Common myeloid progenitor, CD34-positive (primary cell): Measurements from ENCODE around the gene CETN3. TPM values are rescaled to one million over a fixed set of nuclear protein-coding genes. Genes with fewer than 3 reads are reported as not detected.

Source experiments
- CTCF ChIA-PET: fragments of 350-600 bp; sonication (Branson Sonifier 250); formaldehyde crosslinking; loops from one replicate; lab custom pipeline; 2021; ENCODE audit warnings: antibody characterized with exemption; lab: Charles Lee
- POLR2A ChIA-PET: fragments of 350-600 bp; sonication (Branson Sonifier 250); formaldehyde crosslinking; loops from one replicate; lab custom pipeline; 2021; ENCODE audit warnings: antibody characterized with exemption; lab: Charles Lee
- DNase-seq, 3 donors: peaks; one replicate each; pipeline versions ENCODE4 v3.0.0 to v3.0.0-alpha.2; 2013
- H3K27ac ChIP-seq, 2 experiments: 1 replicate in 1 of 2; 2 replicates in 1 of 2; pipeline ENCODE4 v1.7.0; 2013; ENCODE audit warnings: inconsistent platforms in 2 of 2, low read length in 2 of 2, mild to moderate bottlenecking in 2 of 2, low read depth in 1 of 2, moderate library complexity in 1 of 2; ENCODE audit not compliant: severe bottlenecking in 2 of 2, insufficient read depth in 1 of 2, poor library complexity in 1 of 2
- H3K27me3 ChIP-seq, 5 experiments: replicated peaks in 2 of 5; 1 replicate in 3 of 5; 2 replicates in 2 of 5; pipeline versions ENCODE4 v1.6.1 to v1.7.0; 2013; ENCODE audit warnings: low read length in 4 of 5, mild to moderate bottlenecking in 2 of 5, moderate library complexity in 2 of 5, inconsistent platforms in 1 of 5; ENCODE audit not compliant: insufficient read depth in 5 of 5, control insufficient read depth in 4 of 5
- H3K36me3 ChIP-seq, 4 experiments: 1 replicate in 2 of 4; 2 replicates in 2 of 4; pipeline versions ENCODE4 v1.6.1 to v1.7.0; 2013; ENCODE audit warnings: low read length in 3 of 4, control low read depth in 1 of 4, mild to moderate bottlenecking in 1 of 4; ENCODE audit not compliant: control insufficient read depth in 4 of 4, insufficient read depth in 4 of 4
- H3K4me1 ChIP-seq, 4 experiments: 1 replicate in 3 of 4; 2 replicates in 1 of 4; pipeline versions ENCODE4 v1.6.1 to v1.7.1; 2013; ENCODE audit warnings: low read length in 3 of 4, mild to moderate bottlenecking in 3 of 4, control low read depth in 1 of 4, inconsistent platforms in 1 of 4, moderate library complexity in 1 of 4; ENCODE audit not compliant: control insufficient read depth in 4 of 4, insufficient read depth in 4 of 4; ENCODE audit errors: control extremely low read depth in 1 of 4
- H3K4me3 ChIP-seq, 7 experiments: 1 replicate in 4 of 7; 2 replicates in 3 of 7; pipeline versions ENCODE4 v1.5.1 to v1.7.0; 2013; ENCODE audit warnings: mild to moderate bottlenecking in 7 of 7, low read length in 6 of 7, moderate library complexity in 6 of 7, inconsistent platforms in 2 of 7, low read depth in 2 of 7, control low read depth in 1 of 7; ENCODE audit not compliant: insufficient read depth in 4 of 7, control insufficient read depth in 1 of 7; ENCODE audit errors: extremely low read depth in 1 of 7
- H3K9me3 ChIP-seq, 5 experiments: 1 replicate in 4 of 5; 2 replicates in 1 of 5; pipeline versions ENCODE4 v1.6.1 to v1.7.1; 2013; ENCODE audit warnings: low read length in 4 of 5, mild to moderate bottlenecking in 2 of 5, inconsistent platforms in 1 of 5, low read depth in 1 of 5, moderate library complexity in 1 of 5; ENCODE audit not compliant: control insufficient read depth in 4 of 5, insufficient read depth in 2 of 5; ENCODE audit errors: control extremely low read depth in 1 of 5
- WGBS: methylation state at CpG from one replicate; pipeline ENCODE4 v1.1.5; 2013; ENCODE audit not compliant: insufficient coverage; 5-methylcytosine and 5-hydroxymethylcytosine counted together
- polyA plus RNA-seq: library from polyadenylated mRNA; unstranded; fragments of 120-200 nt; gene quantifications from one replicate; pipeline ENCODE4 v1.2.1, GENCODE V29; 2013

CETN3 gene
- polyA plus RNA-seq = 28.0 TPM

DNA sequence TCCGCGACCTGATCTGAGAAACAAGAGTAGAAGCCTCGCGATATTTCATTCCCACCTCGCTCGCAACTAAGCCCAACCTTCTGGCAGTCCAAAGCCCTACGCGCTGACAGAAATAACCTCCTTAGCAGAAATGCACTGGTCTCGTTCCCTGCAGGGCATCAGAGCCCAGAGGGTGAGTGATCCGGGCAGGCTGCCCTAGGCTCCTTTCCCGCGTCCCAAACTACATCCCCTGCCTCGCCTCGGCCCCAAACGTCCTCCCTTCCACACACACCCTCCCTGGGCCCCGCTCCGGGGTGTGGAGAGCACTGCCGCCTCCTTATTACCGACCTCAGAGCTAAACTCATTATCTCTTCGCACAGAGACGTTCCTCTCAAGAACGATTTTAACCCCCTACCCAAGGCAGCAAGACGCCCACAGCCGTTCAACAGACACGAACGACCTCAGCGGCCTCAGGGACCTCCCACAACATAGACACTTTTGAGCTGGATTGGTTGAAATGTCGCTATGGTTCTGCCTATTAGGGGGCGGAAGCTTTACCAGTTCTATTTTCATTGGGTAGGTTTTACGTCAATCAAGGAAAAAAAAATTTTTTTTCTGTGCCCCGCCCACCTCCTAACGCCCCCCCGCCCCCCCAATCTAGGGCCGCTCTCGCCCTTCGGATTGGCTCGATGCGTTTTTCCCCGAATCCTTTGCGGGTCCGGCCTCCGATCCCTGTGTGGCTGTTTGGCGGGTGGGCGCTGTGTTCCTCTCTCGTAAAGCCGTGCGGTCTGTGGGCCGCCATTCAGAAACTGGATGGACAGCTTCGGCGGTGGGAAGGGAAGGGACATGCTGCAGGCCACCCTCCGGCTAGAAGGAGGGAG, at the start of gene CETN3:
TSS of gene CETN3 (minus strand) at position 439 of the 860 bp plus-strand sequence. CDS start at position 344, 95 bp downstream.
- WGBS = under 1% methylated on average over 26 of the region's 51 CpGs
- peak within 1 kb of the TSS; percentile 78 to 99 (median 98) for H3K4me3 ChIP-seq
- H3K27ac ChIP-seq = peak within 1 kb of the TSS; percentile 96 to 98
- H3K36me3 ChIP-seq = peaks cover 0 to 10% (median 4%) of the 10 kb centered on the region in 4 experiments
- peak; percentile 95 to 98 (median 97) for DNase-seq
- H3K27me3 ChIP-seq = no peaks in the 10 kb centered on the region
- H3K4me1 ChIP-seq = peaks cover 0 to 15% (median 11%) of the 10 kb centered on the region in 4 experiments
- ChIA-PET CTCF (interaction anchor here (0.7 to 1.3 kb wide), 5 partner anchors 12 to 1681 kb away, joined by 3 to 4 read pairs (median 3); no protein-coding TSS in a partner anchor), POLR2A (interaction anchor here (0.5 to 1.3 kb wide), 4 partner anchors 12 to 1743 kb away, joined by 3 to 6 read pairs (median 4); no protein-coding TSS in a partner anchor)
- no peaks in the 10 kb centered on the region for H3K9me3 ChIP-seq

DNA sequence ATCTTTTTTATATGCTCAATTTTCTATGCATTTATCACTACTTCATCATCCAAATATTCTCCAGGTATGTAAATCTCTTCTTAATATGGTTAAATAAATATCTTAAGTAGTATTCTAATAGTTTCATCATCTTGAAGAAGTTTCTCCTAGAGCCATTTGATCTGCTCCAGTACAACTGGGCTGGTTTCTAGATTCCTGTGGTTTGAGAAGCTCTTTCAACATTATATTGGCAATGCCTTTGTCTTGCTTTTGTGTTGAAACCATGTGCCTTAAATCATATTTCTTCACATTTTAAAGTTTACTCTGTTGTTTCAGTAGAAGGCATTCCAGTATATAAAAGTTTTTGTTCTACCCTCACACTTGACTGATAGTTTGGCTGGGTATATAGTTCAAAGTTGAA, 37.4 kb upstream of the CETN3 start:
- no peaks in the 10 kb centered on the region for H3K36me3 ChIP-seq
- H3K27me3 ChIP-seq = no peaks in the 10 kb centered on the region
- ChIA-PET POLR2A (no interaction called here), CTCF (interaction anchor here (0.6 kb wide), 1 partner anchor 341 kb away, joined by 3 read pairs; no protein-coding TSS in a partner anchor)
- H3K4me1 ChIP-seq = no peaks in the 10 kb centered on the region
- no peak overlapping the region for H3K27ac ChIP-seq
- H3K4me3 ChIP-seq = no peak overlapping the region
- H3K9me3 ChIP-seq = peaks cover 0 to 7% (median 2%) of the 10 kb centered on the region in 5 experiments
- DNase-seq = no peak

- Histone ChIP-seq H3K27ac (no peak overlapping the region), H3K9me3 (no peaks in the 10 kb centered on the region), H3K36me3 (no peaks in the 10 kb centered on the region), H3K4me3 (no peak overlapping the region), H3K27me3 (peaks cover 0 to 2% (median 0%) of the 10 kb centered on the region in 5 experiments), H3K4me1 (peaks cover 2 to 7% (median 5%) of the 10 kb centered on the region in 4 experiments)
- CTCF ChIA-PET = interaction anchor here (0.8 to 4.7 kb wide), 11 partner anchors 11 to 979 kb away, joined by 3 to 30 read pairs (median 4); partner anchors contain the start of genes MBLAC2 and POLR3G
- WGBS = no CpG with 5 or more reads among the region's 2 CpGs
- peak in 2 of 3 donors; percentile 11 to 27 for DNase-seq
- POLR2A ChIA-PET = no interaction called here
Measured at GRCh38 chr5:90440644-90441043, 31.1 kb upstream of the CETN3 start.

DNA sequence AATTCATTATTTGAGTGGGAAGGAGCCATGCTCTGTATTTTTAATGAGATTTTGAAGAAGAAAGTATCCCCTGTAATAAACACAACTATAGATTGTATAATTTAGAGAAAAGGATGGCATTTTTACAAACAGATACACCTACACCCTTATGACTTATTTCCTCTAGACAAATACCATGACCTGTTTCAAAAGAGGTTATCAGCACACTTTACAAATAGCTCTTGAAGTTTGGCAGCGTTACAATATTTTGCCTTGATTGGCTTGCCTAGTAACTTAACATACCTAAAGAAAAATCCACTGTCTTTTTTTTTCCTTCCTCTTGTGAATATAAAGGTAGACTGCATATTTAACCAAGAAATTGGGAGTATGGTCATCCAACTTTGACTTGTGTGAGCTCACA, 28.5 kb upstream of the CETN3 start:
- H3K4me1 ChIP-seq = peaks cover 2 to 7% (median 5%) of the 10 kb centered on the region in 4 experiments
- WGBS = no CpG with 5 or more reads among the region's 1 CpG
- H3K4me3 ChIP-seq = no peak overlapping the region
- no peak for DNase-seq
- H3K9me3 ChIP-seq = no peaks in the 10 kb centered on the region
- ChIA-PET POLR2A (no interaction called here), CTCF (interaction anchor here (0.6 to 4.7 kb wide), 8 partner anchors 11 to 351 kb away, joined by 3 to 30 read pairs (median 6); no protein-coding TSS in a partner anchor)
- H3K27ac ChIP-seq = no peak overlapping the region
- no peaks in the 10 kb centered on the region for H3K36me3 ChIP-seq
- H3K27me3 ChIP-seq = peaks cover 0 to 2% (median 0%) of the 10 kb centered on the region in 5 experiments

DNA sequence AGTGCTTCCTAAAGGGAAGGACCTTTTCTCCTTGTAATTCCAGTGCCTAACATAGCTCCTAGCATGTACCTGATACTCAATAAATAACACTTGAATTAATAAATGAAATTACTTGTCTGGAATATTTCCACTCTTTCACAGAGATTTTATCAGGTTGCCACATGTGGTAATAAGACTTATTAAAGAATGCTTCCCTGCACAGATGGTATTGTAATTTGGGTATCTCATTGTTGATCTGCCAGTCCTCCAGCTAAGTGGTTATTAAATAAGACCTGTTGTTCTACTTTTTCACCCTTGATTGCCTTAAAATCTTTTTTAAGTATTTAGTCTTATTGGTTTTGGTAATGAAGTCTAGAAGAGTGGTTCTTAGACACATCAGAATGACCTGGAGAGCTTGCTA, 28.1 kb upstream of the CETN3 start:
- ChIA-PET POLR2A (no interaction called here), CTCF (interaction anchor here (0.6 to 4.7 kb wide), 8 partner anchors 11 to 351 kb away, joined by 3 to 30 read pairs (median 6); no protein-coding TSS in a partner anchor)
- no peak overlapping the region for H3K27ac ChIP-seq
- H3K36me3 ChIP-seq = no peaks in the 10 kb centered on the region
- DNase-seq = no peak
- H3K9me3 ChIP-seq = no peaks in the 10 kb centered on the region
- H3K4me3 ChIP-seq = no peak overlapping the region
- peaks cover 2 to 7% (median 5%) of the 10 kb centered on the region in 4 experiments for H3K4me1 ChIP-seq
- peaks cover 0 to 2% (median 0%) of the 10 kb centered on the region in 5 experiments for H3K27me3 ChIP-seq

- WGBS = no CpG with 5 or more reads among the region's 5 CpGs
- Histone ChIP-seq H3K36me3 (no peaks in the 10 kb centered on the region), H3K4me3 (no peak overlapping the region), H3K9me3 (no peaks in the 10 kb centered on the region), H3K4me1 (no peaks in the 10 kb centered on the region), H3K27me3 (peaks cover 0 to 2% (median 0%) of the 10 kb centered on the region in 5 experiments), H3K27ac (no peak overlapping the region)
- ChIA-PET POLR2A (no interaction called here), CTCF (interaction anchor here (0.7 to 1.1 kb wide), 4 partner anchors 23 to 350 kb away, joined by 3 read pairs; no protein-coding TSS in a partner anchor)
- DNase-seq = peak; percentile 65 to 80 (median 76)
Measured at GRCh38 chr5:90434116-90434714, 24.7 kb upstream of the CETN3 start.
